Stimulated activated CD8-positive, alpha-beta memory T cell treated with anti-CD3 and anti-CD28 coated beads, Interleukin-7, amount 100 ng/mL, for 48 hours (primary cell): ENCODE measurements around the gene PRKCA.
"Not testable (repeated sequence)": the region's sequence is repeated elsewhere in the genome, so short reads cannot be mapped to it uniquely, and the experiment has no call there.

Experiments
- DNase-seq, 2 donors: peaks; one replicate each; pipeline ENCODE4 v3.0.0-alpha.2; 2020; ENCODE audit warnings: low read depth in 1 of 2; ENCODE audit errors: extremely low read depth in 1 of 2

The PRKCA gene

GRCh38 chr17:66584927-66585326 lies 282.5 kb downstream of the PRKCA start:
- DNase-seq: no peak

DNA sequence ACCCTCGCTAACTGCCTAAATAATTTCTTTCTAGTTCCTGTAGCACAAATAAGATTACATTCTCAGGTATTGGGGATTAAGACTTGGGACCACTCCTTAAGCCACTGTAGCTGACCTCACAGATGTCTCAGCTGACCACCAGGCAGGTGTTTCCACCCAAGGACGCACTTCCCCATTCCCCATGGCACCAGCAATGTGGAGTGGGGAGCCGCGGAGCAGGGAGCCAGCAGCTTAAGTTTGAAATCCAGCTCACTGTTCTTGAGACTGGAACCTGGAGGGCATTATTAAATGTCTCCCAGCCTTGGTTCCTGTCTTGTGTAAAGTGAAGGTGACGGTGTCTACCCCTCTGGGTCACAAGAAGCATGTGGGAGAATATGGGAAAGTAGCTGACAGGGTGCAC lies 283.1 kb downstream of the PRKCA start:
- no peak for DNase-seq

DNA sequence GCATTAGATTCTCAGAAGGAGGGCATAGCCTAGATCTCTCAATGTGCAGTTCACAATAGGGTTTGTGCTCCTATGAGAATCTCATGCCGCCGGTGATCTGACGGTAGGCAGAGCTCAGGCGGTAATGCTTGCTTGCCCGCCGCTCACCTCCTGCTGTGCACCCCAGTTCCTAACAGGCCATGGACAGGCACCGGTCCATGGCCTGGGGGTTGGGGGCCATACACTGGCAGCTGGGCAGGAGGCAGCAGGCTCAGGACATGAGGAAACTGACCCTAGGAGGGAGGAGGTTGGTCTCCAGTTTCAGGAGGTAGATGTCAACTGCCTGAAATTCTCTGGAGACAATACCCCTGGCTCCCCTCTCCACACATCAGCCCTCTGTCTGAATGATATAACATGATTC lies 287.5 kb downstream of the PRKCA start:
- no peak for DNase-seq

- no peak for DNase-seq
These were observed 290.7 kb downstream of the PRKCA start for GRCh38 chr17:66593116-66593515.

DNA sequence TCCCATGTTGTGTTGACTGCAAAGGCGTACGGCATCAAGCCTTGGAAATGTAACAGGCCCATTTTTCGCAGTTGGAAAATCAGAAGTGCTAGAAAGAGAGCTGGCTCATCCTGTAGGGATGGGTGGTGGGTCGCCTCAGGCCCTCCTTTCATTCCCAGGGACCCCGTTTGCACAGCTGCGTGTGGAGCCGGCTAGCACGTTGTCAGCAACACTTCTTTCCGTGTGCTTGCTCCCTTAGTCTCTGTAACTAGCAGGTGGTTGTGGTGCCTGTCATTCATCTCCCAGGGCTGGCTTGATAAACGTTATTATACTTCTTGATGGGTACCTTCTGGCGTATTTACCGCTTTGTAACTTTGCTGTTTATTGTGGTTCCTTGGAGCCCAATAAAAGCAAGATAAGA lies 293.5 kb downstream of the PRKCA start:
- DNase-seq: no peak

- no peak for DNase-seq
These were observed 300.4 kb downstream of the PRKCA start for GRCh38 chr17:66602659-66603384.

GRCh38 chr17:66604376-66604775 lies 302.0 kb downstream of the PRKCA start:
- DNase-seq: no peak

- no peak for DNase-seq
These were observed 303.1 kb downstream of the PRKCA start for GRCh38 chr17:66605541-66605940.

DNA sequence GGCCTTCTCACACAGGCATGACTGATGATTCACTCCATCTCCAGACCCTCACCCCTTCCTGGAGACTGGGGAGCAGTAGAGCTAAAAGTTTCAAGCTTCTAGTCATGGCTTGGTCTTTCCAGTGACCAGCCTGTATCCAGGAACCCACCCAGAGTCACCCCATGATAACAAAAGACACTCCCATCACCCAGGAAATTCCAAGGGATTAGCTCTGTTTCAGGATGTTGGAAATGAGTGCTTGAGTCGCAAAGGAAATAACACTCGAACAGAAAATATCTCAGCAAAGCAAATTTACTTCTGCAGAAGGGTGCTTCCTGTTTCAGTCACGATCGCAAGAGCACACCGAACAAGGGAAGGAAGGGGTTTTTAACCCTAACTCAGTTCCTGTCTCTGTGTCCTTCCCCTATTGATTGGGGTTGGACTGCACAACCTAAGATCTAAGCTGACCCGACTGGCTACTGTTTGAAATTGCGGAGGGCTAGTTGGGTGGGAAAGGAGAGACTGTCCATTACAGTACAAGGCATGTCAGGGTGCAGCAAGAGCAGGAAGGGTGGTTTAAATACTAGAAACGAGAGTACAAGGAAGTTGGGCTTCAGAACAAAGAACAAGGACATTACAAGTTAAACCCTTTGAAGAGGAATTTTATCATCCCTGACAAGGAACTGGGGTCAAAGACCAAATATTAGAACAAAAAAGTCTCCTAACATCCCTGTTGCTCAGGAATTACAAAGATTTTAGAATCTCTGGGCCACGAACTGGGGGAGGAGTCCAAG lies 308.1 kb downstream of the PRKCA start:
- no peak for DNase-seq

- DNase-seq: no peak
These were observed 309.0 kb downstream of the PRKCA start for GRCh38 chr17:66611397-66611796.

- no peak for DNase-seq
These were observed 310.6 kb downstream of the PRKCA start for GRCh38 chr17:66612993-66613392.

DNA sequence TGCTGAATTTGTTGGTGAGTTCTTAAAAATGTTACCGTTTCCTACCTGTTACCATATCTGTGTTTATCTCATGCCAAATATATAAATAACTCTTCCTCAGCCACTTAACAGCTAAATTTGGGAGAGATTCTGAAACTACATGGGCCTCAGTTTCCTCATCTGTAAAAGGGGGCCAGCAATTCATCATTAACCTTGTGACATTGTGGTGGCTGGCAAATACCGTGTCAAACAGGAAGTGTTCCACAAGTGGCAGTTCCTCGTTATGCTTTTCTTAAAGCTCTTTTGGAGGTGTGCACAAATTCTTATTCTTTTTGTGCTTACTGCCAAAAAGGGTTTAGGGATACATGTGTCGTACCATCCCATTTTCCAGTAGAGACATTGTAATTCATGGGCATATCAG lies 312.1 kb downstream of the PRKCA start:
- no peak for DNase-seq

DNA sequence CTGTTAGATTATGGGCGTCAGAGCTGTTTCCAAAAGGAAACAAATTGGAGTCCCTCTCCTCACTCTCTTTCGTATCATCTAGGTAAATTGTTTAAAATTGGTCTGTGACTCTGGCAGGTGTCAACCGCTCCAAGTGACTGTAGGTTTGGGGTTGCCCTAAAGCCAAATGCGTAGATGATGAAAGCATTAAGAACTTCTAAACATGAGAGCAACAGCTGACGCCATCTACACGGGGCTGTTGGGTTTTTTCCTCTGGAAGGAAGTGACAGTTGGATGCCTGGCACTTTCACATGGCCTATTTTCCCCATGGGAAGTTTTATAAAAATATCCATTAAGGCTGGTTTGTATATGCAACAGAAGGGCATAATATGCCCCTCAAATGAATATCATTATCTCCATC lies 316.8 kb downstream of the PRKCA start:
- no peak for DNase-seq

- no peak for DNase-seq
These were observed 318.1 kb downstream of the PRKCA start for GRCh38 chr17:66620528-66620927.

- DNase-seq: not testable (repeated sequence)
These were observed 322.2 kb downstream of the PRKCA start for GRCh38 chr17:66624630-66625029.

DNA sequence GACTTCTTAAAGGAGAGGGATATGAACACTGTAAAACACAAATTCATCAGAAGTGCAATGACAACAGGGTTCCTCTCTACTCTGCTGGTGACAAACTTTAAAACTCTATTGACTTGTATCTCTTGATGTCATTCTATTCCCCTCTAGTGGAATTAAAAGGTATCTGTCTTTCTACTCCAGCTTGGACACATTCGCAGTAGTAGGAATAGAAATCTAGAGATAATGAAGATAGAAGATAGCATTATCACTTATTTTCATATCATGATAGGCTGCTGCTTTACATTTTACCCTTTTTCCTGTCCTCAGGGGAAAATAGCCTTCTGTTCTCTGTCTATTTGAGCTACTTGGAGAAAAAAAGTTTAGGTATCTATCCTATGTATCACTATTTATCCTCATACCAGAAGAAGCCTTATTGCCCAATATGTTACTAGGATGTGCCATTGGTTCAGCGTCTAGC lies 322.9 kb downstream of the PRKCA start:
- DNase-seq: no peak

- no peak for DNase-seq
These were observed 325.6 kb downstream of the PRKCA start for GRCh38 chr17:66627985-66628384.

GRCh38 chr17:66629762-66630161 lies 327.3 kb downstream of the PRKCA start:
- no peak for DNase-seq

- DNase-seq: no peak
These were observed 328.0 kb downstream of the PRKCA start for GRCh38 chr17:66630379-66630778.

DNA sequence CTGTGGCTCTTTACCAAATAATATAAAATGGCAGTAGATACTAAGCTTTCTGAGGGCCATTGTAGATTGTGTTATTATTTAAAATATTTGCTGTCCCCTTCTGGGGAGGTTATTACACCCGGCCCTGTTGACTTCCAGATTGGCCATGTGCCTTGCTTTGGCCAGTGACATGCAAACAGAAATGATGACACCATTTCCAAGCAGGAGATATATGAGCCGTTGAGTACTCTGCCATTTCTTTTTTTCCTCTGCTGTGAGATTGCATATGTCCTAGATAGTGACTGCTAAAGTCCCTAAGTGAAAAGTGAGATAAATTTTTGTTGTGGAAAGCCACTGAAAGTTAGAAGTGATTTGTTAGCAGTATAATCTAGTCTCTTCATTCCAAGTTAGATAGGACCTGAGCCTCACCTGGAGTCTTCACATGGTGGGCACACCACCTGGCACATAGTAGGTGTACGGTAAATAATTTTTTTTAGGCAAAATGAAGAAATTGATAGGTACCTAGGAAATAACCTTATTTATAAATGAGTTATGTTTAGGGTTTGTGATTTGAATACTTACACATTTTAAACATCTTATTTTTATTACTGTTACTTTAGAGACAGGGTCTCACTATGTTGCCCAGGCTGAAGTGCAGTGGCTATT lies 328.5 kb downstream of the PRKCA start:
- DNase-seq: no peak

DNA sequence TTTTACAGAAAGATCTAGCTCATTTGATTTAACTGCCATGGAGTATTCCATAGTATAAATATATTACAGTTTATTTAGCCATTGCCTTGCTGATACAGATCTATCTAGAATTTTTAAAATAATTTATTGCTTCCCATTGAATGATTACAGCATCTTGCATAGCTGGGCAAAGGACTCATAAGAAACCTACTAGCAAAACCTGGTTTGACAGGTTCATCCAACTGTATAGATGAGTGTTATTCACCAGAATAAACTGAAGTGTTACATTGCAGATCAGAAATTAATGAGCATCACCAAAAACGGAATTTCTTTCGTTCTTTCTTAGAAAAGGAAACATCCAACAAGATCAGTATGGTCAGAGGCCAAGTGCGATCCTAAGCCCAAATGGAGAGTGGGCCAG lies 330.3 kb downstream of the PRKCA start:
- no peak for DNase-seq
